Muscle layer of colon (tissue), 2 donors: ENCODE results near the gene PIP5K1C.

ENCODE experiments used
- H3K27ac ChIP-seq: one replicate; pipeline ENCODE4 v1.7.0; 2013; ENCODE audit warnings: low read depth, mild to moderate bottlenecking, low read length, moderate library complexity
- H3K27me3 ChIP-seq, 2 donors: one replicate each; pipeline ENCODE4 v1.7.0; 2013; ENCODE audit warnings: low read length in 2 of 2, mild to moderate bottlenecking in 2 of 2; ENCODE audit not compliant: insufficient read depth in 2 of 2, control insufficient read depth in 1 of 2
- H3K36me3 ChIP-seq: one replicate; pipeline ENCODE4 v1.7.0; 2013; ENCODE audit warnings: mild to moderate bottlenecking, low read length; ENCODE audit not compliant: insufficient read depth
- H3K4me1 ChIP-seq: one replicate; pipeline ENCODE4 v1.7.0; 2013; ENCODE audit warnings: mild to moderate bottlenecking, low read length; ENCODE audit not compliant: insufficient read depth
- H3K4me3 ChIP-seq, 2 donors: one replicate each; pipeline ENCODE4 v1.7.0; 2013; ENCODE audit warnings: low read length in 2 of 2, low read depth in 1 of 2, mild to moderate bottlenecking in 1 of 2, moderate library complexity in 1 of 2
- H3K9ac ChIP-seq: one replicate; pipeline ENCODE4 v1.7.0; 2013; ENCODE audit warnings: low read length
- H3K9me3 ChIP-seq: one replicate; pipeline ENCODE4 v1.7.0; 2013; ENCODE audit warnings: mild to moderate bottlenecking, low read length
- donor health status: abdominal sarcoma.
- donor health status: Adenocarcinoma of cecum.

PIP5K1C gene

DNA sequence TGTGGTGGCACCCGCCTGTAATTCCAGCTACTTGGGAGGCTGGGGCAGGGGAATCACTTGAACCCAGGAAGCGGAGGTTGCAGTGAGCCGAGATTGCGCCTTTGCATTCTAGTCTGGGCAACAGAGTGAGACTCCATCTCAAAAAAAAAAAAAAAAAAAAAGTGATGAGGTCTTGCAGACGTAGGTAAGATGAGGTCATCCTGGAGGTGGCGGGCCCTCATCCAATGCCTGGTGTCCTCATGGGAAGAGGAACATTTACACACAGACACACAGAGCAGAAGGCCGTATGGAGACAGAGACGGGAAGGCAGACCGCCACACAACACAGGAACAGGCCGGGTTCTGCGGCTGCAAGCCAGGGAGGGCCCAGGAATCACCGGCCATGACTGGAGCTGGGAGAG is 78.0 kb downstream of the PIP5K1C start:
- Histone ChIP-seq H3K27me3 (no peaks in the 10 kb centered on the region), H3K4me3 (no peak overlapping the region), H3K36me3 (peaks cover 8% of the 10 kb centered on the region), H3K27ac (no peak overlapping the region), H3K4me1 (peaks cover 22% of the 10 kb centered on the region), H3K9me3 (no peaks in the 10 kb centered on the region), H3K9ac (no peak overlapping the region)

DNA sequence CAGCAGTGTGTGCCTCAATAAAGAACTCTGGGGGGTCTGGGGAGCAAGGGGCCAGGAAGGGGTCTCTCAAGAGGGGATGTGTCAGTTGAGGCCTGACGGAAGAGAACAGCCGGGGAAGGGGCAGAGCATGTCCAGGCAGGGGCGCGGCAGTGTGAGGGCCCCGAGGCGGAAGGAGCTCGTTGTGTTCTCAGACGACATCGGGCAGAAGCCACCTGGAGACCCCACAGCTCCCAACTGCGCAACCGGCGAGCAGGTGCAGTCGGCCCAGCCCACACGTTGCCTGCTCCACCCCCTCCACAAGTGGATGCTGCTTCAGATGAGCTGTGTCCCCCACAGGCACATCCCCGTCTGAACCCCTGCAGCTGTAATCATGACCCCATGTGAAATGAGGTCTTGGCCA is 78.6 kb downstream of the PIP5K1C start:
- Histone ChIP-seq H3K27me3 (no peaks in the 10 kb centered on the region), H3K4me3 (no peak overlapping the region), H3K9me3 (no peaks in the 10 kb centered on the region), H3K36me3 (peaks cover 8% of the 10 kb centered on the region), H3K27ac (no peak overlapping the region), H3K9ac (no peak overlapping the region), H3K4me1 (peaks cover 20% of the 10 kb centered on the region)

DNA sequence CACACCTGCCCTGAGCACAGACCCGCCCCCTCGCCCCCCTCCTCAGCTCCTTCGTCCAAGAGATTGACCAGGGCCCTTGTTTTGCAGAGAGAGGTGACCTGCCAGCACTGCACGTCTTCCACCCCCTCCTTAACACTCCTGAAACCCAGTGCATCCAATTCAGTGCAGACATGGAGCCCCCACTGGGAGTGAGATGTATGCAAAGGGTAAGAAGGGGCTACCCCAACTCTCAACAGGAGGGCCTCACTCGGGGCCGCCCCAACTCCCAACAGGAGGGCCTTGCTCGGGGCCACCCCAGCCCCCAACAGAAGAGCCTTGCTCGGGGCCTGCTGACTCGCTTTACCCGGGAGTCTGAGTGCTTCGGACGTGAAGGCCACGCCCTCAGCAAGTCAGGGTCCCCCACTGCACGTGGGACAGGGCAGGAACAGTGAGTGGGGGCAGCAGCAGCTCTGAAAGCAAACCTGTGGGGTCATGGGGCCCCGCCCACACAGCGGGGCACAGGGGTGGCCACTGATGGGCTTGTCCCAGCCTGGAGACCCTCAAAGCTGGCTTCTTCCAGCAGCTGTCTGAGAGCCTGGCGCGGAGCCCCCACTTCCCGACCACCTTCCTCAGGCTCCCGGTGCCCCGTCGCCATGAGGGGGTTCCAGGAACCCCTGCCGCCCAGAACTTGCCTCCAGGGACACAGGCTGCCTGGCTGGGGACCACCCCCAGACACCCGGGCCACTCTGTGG is 79.3 kb downstream of the PIP5K1C start:
- Histone ChIP-seq H3K4me1 (peaks cover 19% of the 10 kb centered on the region), H3K27ac (no peak overlapping the region), H3K4me3 (no peak overlapping the region), H3K36me3 (peaks cover 8% of the 10 kb centered on the region), H3K9ac (no peak overlapping the region), H3K9me3 (no peaks in the 10 kb centered on the region), H3K27me3 (no peaks in the 10 kb centered on the region)

DNA sequence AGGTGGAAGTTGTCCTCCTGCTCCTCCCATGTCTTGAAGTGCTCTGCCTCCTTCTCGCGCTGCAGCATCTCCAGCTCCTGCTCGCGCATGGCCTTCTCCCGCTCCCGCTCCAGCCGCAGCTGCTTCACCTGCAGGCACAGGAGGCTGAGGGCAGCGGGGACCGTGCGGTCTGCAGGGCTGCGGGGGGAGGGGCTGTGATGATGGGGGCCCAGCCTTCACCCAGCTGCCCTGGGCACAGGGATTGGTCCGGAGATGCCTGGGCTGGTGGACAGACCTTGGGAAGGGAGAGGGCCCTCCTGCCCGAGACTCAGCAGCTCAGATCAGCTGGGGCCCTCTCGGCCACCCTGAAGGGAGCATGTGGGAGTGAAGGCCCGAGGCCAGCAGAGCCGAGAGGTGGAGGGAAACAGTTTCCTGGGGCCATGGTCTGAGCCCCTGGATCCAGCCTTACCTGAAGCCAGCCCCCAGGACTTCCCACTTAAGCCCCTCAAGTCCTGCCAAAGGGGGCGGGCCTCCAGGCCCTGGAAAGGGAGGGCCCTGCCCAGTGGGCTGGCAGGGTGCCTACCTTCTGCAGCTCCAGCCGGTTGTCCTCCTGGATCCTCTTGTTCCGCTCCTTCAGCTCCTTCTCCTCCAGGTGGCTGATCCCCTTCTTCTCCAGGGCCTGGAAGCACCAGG is 80.0 kb downstream of the PIP5K1C start:
- Histone ChIP-seq H3K27ac (no peak overlapping the region), H3K9ac (no peak overlapping the region), H3K9me3 (no peaks in the 10 kb centered on the region), H3K4me1 (peaks cover 12% of the 10 kb centered on the region), H3K36me3 (peaks cover 8% of the 10 kb centered on the region), H3K4me3 (no peak overlapping the region), H3K27me3 (no peaks in the 10 kb centered on the region)

DNA sequence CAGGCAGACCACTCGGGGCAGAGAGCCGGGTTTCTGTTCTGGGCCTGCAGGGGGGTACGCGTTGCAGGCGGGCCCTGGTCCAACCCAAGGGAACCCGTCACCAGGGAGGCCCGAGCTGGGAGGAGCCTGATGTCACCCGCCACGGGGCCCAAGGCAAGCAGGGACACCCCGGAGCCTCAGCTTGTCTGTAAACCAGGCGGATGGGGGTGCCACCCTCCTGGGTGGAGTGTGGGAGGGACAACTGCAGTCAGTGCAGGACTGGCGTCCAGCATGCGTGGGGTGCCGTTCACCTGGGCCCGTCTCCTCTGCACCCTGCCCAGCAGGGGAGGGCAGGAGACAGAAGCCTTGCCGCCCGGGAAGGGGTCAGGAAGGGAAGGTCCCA is 80.6 kb downstream of the PIP5K1C start:
- Histone ChIP-seq H3K4me3 (no peak overlapping the region), H3K4me1 (peaks cover 7% of the 10 kb centered on the region), H3K36me3 (peaks cover 8% of the 10 kb centered on the region)

DNA sequence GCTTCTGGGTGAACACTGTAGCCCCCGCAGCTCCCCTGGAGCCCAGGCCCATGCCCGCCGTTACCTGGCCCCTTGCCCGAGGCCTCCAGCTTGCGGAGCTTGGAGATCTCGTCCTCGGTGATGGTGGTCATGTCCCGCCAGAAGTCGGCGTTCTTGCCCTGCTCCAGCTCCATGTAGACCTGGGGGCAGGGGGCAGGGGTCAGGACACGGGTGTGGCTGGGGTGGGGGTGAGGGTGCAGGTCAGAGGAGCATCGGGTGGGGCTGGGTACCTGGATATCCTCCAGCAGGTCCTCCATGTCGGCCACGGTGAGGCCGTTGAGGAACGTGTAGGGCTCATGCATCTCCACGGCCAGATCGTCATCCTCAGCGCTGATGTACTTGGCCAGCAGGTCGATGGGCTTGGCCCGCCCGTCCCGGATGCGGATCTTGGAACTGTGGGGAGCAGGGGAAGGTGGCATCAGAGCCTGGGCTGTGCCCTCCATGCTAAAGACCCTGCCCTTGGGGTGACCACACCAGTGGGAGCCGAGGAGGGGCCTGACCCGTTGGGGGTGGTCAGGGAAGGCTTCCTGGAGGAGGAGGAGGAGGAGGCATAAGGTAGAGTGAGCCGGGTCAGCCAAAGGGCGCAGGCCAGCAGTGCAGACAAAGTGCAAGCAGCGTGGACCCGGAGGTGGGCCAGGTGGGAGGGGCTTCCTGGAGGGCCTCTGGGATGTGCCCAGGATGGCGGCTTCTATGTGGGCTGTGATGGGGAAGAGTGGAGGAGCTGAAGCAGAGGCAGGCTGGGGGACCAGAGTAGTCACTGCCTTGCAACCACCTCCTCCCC is 81.2 kb downstream of the PIP5K1C start:
- Histone ChIP-seq H3K9ac (no peak overlapping the region), H3K36me3 (peaks cover 8% of the 10 kb centered on the region), H3K27ac (no peak overlapping the region), H3K4me1 (peaks cover 7% of the 10 kb centered on the region), H3K27me3 (no peaks in the 10 kb centered on the region), H3K9me3 (no peaks in the 10 kb centered on the region), H3K4me3 (no peak overlapping the region)

More for the DNA sequence above, 80.6 kb downstream of the PIP5K1C start:
- no peaks in the 10 kb centered on the region for H3K9me3 ChIP-seq
- H3K27ac ChIP-seq, result no peak overlapping the region
- H3K27me3 ChIP-seq, result no peaks in the 10 kb centered on the region
- no peak overlapping the region for H3K9ac ChIP-seq

DNA sequence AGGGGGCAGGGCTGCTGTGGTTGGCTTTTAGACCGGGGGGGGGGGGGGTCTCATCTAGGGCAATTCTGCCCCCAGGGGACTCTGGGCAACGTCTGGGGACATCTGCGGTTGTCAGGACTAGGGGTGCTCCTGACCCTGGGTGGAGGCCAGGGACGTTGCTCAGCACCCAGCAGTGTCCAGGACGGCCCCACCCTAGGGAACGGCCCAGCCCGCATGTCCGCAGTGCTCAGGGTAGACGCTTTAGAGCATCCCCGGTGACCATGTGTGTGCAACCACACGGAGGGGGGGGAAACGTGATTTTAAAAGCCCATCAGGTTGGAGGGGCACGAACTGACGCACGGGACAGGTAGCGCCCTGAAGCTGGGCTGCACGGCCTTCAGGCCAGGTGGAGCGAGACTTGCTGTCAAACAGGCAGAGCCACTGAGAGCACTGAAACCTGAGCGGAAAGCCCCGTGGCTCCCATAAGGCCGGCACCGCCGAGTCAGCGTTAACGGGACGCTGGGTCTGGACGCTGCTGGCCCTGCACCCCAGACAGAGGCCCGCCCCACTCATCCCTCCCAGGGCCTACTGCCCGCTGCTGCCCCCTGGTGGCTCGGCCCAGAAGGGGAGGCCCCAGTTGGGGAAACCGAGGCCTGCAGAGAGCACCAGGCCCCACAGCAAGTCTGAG is 82.0 kb downstream of the PIP5K1C start:
- no peaks in the 10 kb centered on the region for H3K9me3 ChIP-seq
- H3K4me3 ChIP-seq, result no peak overlapping the region
- no peak overlapping the region for H3K9ac ChIP-seq
- H3K27ac ChIP-seq, result no peak overlapping the region
- H3K36me3 ChIP-seq, result peaks cover 8% of the 10 kb centered on the region
- H3K4me1 ChIP-seq, result peaks cover 7% of the 10 kb centered on the region
- H3K27me3 ChIP-seq, result no peaks in the 10 kb centered on the region

DNA sequence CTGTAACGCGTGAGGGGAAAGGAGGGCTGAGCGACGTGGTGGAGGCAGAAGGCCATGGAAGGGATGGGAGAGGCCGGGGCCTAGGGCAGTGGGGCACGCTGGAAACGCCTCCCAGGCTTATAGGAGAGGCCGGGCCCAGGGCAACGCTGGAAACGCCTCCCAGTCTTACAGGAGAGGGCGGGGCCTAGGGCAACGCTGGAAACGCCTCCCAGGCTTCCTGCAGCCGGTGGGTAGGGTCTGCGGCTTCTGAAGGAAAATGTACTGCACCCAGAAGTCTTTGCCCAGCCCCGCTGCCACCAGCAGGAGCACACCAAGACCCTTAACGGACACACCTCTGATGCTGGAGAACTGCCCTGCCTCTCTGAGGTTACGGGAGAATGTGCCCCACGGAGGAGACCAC is 82.8 kb downstream of the PIP5K1C start:
- peaks cover 4% of the 10 kb centered on the region for H3K36me3 ChIP-seq
- H3K9me3 ChIP-seq, result no peaks in the 10 kb centered on the region
- H3K4me1 ChIP-seq, result peaks cover 7% of the 10 kb centered on the region
- H3K9ac ChIP-seq, result no peak overlapping the region
- H3K27me3 ChIP-seq, result no peaks in the 10 kb centered on the region
- no peak overlapping the region for H3K27ac ChIP-seq
- H3K4me3 ChIP-seq, result no peak overlapping the region

DNA sequence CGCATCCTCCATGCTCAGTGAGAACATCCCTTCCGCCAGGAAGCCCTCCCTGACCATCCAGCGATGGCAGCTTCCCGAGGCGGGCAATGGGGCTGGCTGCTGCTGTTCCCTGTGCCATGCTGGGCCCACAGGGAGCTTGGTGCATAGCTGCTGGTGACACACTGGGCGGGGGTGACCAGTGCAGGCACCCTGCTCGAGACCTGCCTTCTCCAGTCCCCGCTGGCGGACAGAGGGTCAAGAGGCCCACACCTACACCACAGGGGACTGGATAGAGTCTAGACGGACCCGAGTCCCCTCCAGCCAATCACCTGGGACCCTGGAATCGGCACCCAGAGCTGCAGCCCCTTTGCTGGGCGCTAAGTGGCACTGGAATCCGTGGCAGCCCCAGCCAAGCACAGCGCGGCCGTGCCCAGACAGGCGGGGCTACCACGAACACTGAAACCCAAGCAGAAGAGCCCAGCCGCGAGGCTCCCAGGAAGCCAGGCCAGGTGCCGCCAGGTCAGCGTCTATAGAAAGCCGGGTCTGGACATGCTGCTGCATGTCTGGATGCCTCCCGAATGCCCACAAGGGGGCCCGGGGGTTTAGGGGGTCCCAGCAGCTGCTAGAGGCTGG is 84.6 kb downstream of the PIP5K1C start:
- no peaks in the 10 kb centered on the region for H3K27me3 ChIP-seq
- peaks cover 7% of the 10 kb centered on the region for H3K4me1 ChIP-seq
- no peaks in the 10 kb centered on the region for H3K9me3 ChIP-seq
- H3K9ac ChIP-seq, result no peak overlapping the region
- no peak overlapping the region for H3K27ac ChIP-seq
- no peak overlapping the region for H3K4me3 ChIP-seq
- H3K36me3 ChIP-seq, result peaks cover 13% of the 10 kb centered on the region

DNA sequence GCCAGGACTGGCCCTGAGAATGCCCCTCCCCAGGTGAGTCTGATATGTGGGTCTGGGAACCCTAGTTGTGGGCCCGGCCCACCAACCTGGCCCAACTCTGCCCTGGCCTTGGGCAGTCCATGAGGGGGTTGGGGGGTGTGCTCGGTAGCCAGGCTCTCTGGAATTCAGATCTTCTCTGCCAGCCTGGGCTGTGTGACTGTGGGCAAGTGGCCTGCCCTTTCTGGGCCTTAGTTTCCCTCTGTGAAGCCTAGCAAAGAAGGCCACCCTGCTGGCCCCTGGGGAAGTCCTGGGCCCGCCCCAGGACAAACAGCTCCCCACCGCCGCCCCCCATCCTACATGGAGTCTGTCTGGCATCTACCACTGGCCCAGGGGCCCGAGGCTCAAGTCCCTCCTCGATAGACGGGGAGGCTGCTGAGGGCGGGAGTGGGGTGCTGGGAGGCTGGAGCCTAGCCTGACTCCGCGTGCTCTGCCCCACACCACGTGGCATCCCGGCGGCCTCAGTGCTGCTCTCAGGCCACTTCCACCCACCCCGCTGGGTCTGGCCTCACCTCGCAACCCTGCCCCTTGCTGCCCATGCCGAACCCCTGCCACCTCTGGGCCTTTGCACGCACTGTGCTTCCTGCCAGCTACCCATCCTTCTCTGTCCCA is 85.3 kb downstream of the PIP5K1C start:
- Histone ChIP-seq H3K36me3 (peaks cover 13% of the 10 kb centered on the region), H3K4me3 (no peak overlapping the region), H3K27ac (no peak overlapping the region), H3K4me1 (peaks cover 7% of the 10 kb centered on the region), H3K9me3 (no peaks in the 10 kb centered on the region), H3K27me3 (no peaks in the 10 kb centered on the region), H3K9ac (no peak overlapping the region)
